Fibroblast of mammary gland (primary cell): ENCODE data around the gene C10orf62.
"Not testable (repeated sequence)": the region's sequence is repeated elsewhere in the genome, so short reads cannot be mapped to it uniquely, and the experiment has no call there.

ENCODE experiments used
- DNase-seq: peaks from one replicate; pipeline ENCODE4 v3.0.0-alpha.2; 2010; ENCODE audit warnings: low read depth
- H3K4me3 ChIP-seq: 2 replicates; pipeline ENCODE4 v1.5.1; 2011; ENCODE audit warnings: low read depth, mild to moderate bottlenecking, low read length, moderate library complexity; ENCODE audit not compliant: control insufficient read depth
- CTCF ChIP-seq: conservative IDR thresholded peaks from 2 replicates; pipeline ENCODE4 v1.5.1; 2011; ENCODE audit warnings: low read depth, low read length, inconsistent platforms; ENCODE audit not compliant: control insufficient read depth, insufficient read depth

Gene C10orf62

GRCh38 chr10:97547962-97548361 lies 41.6 kb upstream of the C10orf62 start:
- DNase-seq = peak; percentile 57
- no peak overlapping the region for H3K4me3 ChIP-seq
- TF ChIP-seq CTCF = no peak

DNA sequence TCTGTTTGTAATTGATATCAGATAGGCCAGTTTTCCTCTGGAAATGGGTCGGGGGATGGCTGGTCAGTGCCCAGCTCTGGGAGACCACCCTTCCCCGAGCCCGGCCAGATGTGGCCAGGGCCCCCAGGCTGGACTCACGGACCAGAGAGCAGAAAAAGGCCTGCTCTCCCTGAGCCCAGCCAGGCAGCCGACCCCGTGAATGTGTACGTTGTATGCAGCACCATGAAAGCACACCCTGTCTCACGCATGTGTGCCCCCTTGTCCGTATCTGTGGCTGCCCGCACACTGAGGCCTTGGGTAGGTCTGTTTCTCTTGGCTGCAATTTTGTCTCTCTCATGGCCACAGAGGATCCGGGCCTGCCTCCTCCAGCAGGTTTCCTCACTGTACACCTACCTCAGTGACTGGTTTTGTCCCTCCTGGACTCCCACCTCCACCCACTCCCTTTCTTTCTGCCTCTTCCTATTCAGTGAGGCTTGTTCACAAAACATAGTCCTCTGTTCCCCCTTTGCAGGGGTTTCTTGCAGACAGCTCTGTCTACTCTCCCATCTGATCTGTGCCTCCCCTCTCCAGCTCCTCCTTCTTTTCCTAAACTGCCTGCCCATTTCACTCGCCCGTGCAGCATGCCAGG lies 40.6 kb upstream of the C10orf62 start:
- DNase-seq = no peak
- no peak for TF ChIP-seq CTCF

DNA sequence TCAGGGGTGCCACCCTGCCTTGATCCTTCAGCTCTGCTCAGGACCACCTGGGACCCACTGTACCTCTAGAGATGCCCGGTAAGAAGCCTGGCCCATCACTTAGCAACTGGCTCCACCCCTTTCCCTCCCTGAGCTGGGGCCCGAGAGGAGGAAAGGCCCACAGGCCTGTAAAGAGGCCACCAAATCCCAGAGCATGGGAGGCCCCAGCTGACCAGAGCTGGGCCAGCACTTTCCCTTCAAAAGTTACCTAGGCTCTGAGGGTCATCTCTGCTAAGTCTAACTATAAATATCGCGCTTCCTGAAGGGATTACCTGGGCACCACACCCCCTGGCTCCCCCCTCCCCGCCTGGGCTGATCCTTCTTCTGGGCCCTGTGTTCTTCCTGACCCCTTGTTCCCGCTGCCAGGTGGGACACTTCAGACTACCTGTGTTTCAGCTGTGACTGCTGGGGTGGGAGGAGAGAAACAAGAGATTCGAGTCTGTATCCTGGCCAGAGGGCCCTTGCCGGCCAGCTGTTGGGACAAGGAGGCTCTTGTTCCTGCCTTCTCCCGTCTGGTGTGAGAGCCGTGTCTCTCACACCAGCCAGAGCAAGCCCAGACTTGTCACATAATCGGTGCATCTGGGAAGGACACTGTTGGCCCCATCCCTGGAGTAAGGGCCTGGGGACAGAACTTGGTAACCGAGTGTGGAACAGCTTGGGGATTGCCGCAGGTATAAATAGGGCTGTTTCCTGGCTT lies 39.8 kb upstream of the C10orf62 start:
- H3K4me3 ChIP-seq = no peak overlapping the region
- no peak for DNase-seq
- no peak for TF ChIP-seq CTCF

More for the DNA sequence above, 40.6 kb upstream of the C10orf62 start:
- H3K4me3 ChIP-seq = no peak overlapping the region

DNA sequence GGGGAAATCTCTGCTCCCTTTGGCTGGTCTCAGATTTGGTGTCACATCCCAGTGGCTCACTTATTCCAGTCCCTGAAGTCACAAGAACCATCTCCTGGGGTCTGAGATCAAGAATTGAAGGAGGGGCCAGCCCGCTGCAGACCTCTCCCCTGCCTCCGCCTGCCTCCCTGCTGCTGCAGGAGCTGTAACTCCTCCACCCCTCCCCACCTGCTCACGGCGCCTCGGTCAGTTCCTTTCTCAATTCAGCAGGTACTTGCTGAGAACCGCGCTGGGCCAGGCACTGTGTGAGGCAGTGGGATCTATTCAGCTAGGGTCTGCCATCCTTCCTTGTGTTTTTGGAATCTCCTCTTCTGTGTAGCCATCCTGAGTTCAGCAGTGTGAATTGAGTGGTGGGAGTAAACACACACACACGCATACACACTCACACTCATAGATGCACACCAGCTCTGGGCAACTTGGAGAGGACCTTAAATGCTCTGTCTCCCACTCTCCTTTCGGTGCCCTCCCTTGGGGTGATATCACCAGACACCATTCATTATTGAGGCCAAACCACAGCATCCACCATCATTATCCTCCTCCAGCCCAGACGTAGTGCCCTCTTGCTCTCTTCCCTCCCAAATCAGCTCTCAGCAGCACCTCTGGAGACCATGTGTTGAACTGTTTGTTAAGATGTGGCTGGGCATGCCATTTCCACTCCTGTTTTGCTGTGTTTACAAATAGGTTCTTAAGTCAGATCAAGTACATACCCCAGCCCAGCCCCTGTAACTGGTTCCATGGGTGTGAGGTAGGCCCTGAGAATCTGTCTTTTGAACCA lies 39.0 kb upstream of the C10orf62 start:
- H3K4me3 ChIP-seq = no peak overlapping the region
- TF ChIP-seq CTCF = no peak
- DNase-seq = no peak

- no peak for DNase-seq
- H3K4me3 ChIP-seq = no peak overlapping the region
- TF ChIP-seq CTCF = no peak
These were observed 38.2 kb upstream of the C10orf62 start for GRCh38 chr10:97551271-97551670.

DNA sequence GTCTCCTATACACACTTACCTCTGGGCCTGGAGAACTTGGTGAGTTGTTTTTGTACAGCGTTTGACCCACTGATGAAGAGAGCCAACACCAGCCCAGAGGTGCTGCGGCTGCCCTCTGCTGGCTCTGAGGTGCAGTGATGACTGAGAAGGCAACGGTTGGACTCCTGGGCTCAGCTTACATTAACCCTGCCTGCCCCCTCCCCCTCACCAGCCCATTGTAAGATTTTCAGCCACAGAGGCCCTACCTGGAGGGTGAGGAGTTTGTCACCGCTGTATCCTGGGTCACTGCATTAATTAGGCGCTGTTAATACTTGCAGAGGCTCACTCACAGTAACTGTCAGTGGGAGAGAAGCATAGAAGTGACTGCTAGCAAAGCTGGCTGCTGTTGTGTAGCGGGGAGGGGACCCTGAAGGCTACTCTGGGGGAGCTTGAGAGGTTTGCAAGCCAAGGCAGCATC lies 35.9 kb upstream of the C10orf62 start:
- TF ChIP-seq CTCF = peak; percentile 93
- peak; percentile 78 for DNase-seq
- H3K4me3 ChIP-seq = no peak overlapping the region

GRCh38 chr10:97554336-97554735 lies 35.2 kb upstream of the C10orf62 start:
- H3K4me3 ChIP-seq, DNase-seq: not testable (repeated sequence)

- not testable (repeated sequence) for H3K4me3 ChIP-seq, DNase-seq
These were observed 34.0 kb upstream of the C10orf62 start for GRCh38 chr10:97555541-97555940.

- peak; percentile 58 for DNase-seq
- peak overlapping the region; percentile 27 for H3K4me3 ChIP-seq
These were observed 28.7 kb upstream of the C10orf62 start for GRCh38 chr10:97560731-97561381.
